HG02885 (cell line): ENCODE measurements around the gene PRUNE1.

Experiments used
- ATAC-seq: cut with Tn5 transposase; IDR thresholded peaks from one replicate; pipeline ENCODE4 v1.9.1; 2021; ENCODE audit warnings: mild to moderate bottlenecking; ENCODE audit not compliant: unreplicated experiment, poor library complexity

PRUNE1 gene

GRCh38 chr1:150976879-150977694 is 31.2 kb upstream of the PRUNE1 start:
- ATAC-seq: no peak

DNA sequence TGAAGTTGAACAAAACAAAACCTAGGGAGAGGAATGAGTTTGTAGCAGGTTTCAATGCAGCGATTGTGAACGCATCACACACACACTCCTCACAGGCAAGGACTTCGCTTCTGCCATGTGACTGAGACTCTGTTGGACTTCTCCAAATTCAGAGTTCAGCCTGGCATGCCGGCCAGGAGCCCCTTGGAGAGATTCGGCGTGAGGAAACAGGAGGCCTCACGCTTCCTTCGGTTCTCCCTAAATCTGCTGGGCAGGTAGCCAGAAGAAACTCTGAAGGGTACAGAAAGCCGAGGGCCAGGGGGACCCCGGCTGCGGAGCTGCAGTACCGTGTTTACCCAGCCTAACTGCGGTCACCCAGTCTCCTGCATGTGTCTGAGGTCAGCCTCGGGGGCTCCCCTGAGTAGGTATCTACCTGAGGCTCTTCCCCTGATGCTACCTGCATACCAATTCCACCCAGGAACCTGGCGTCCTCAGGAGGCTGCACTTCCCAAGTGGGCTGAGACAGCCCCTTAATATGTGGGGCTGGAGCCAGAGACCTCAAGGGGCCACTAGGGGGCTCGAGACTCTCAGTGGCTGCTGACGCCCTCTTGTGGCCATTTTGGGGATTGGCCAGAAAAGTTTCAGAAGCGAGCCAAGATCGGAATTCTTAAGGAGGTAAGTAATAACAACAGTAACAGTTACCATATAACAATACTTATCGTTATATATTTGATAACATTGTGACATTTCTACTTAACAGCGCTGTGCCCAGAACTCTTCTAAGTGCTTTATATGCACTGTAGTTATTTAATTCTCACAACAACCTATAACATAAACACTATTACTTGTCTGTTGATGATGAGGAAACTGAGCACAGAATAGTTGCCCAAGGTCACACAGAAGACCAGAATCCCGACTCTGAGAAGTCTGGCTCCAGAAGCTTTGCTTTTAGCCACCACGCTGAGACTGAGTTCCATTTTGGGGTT is 28.9 kb upstream of the PRUNE1 start:
- peak; percentile 45 for ATAC-seq

- ATAC-seq: no peak
Measured at GRCh38 chr1:150981177-150981804, 27.0 kb upstream of the PRUNE1 start.

DNA sequence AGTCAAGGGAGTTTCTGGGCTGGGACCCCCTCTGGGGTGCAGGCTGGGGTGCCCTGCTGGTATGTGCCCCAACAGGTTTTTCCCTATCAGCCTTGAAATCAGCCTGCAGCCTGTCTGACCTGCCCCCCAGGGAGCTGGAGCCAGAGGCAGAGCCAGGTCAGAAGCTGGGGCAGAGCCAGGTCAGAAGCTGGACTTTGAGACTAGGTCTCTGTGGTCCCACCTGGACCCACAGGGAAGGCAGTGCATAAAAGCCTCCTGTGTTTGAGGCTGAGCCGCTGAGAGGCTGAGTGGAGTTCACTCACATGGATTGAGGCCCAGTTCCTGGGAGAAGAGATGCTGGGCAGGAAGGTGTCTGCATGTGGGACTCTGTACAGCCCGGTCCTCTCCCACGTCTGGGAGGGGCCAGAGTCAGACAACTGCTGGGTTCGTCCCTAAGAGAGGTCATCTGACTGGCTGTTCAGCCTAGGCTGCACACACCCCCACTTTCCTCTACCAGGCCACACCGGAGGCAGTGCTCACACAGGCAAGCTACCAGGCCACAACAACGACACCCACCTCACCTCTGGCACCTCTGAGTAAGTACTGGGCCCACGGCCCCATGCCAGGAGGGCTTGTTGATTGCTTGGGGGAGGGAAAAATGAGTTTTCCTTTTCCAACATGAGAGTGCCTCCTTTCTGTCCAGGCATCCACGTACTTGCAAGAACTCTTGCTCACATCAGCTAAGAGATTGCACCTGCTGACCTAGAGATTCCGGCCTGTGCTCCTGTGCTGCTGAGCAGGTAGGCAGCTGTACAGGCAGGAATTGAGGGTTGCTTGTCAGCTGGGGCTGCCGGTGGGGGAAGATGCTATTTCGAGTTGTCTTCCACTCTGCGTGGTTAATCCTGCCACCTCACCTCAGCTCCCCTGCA is 26.2 kb upstream of the PRUNE1 start, which contains the start of gene ANXA9:
ANXA9 (plus strand) TSS at position 488 of the 908 bp plus-strand sequence. CDS start 814 bp downstream, outside the sequence.
- ATAC-seq: no peak

DNA sequence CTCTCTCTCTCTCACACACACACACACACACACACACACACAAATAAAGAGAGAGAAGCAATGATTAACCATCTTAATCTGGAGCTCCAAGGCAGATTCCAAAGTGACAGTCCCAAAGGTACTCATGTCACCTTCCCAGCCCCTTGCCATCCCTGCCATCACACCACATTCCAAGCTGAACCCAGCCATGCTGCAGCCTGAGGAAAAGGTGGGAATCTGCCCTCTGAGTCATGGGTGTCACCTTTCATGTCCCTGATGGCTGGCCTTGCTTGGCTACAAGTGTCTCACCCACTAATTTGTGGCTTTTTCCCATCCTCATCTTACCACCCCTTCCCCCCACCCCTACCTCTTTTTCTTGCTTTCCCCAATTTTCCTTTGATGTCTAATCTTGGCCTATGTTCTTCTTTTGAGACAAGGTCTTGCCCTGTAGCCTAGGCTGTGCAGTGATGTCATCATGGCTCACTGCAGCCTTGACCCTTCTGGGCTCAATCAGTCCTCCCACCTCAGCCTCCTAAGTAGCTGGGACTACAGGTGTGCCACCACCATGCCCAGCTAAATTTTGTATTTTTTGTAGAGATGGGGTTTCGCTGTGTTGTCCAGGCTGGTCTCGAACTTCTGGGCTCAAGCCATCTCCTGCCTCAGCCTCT is 22.9 kb upstream of the PRUNE1 start:
- no peak for ATAC-seq

DNA sequence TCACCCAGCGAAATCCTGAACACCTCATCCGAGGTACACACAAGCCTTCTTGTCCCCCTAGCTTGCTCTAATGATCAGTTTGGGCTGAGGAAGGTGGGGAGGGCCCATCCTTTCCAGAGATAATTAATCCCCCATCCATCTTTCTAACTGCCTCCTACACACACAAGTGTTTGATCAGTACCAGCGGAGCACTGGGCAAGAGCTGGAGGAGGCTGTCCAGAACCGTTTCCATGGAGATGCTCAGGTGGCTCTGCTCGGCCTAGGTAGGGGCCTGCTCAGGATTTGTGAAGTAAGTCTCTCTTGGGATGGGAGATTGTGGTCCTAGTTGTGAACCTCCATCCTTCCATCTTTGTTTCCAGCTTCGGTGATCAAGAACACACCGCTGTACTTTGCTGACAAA is 20.3 kb upstream of the PRUNE1 start:
- no peak for ATAC-seq

DNA sequence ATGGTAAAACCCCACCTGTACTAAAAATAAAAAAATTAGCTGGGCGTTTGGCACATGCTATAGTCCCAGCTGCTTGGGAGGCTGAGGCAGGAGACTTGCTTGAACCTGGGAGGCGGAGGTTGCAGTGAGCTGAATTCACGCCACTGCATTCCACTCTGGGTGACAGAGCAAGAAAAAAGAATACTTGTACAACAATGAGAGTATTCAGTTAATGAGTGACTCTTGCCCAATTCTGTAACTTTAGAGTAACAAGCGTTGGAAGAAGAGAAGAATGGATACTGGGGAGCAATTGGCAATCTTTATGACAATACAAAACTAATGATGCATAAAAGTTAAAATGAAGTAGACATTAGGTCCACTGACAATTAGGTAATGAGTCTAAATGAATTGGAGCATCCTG is 15.6 kb upstream of the PRUNE1 start:
- no peak for ATAC-seq

DNA sequence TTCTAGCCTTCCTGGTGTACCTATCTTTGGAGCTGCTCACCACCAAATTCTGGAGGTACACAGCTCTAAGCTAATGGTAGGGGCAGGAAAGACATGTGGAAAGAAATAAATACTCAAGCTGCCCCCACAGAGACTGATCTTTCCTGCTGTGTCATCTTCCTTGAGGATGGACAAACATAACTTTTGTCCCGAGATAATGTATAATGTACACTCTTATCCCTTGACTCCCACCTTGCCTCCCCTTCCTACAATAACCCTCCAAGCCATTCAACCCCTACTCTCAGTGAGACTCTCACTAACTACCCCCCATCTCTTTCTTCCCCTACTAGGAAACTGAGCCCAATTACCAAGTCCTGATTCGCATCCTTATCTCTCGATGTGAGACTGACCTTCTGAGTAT is 14.0 kb upstream of the PRUNE1 start:
- ATAC-seq: no peak

DNA sequence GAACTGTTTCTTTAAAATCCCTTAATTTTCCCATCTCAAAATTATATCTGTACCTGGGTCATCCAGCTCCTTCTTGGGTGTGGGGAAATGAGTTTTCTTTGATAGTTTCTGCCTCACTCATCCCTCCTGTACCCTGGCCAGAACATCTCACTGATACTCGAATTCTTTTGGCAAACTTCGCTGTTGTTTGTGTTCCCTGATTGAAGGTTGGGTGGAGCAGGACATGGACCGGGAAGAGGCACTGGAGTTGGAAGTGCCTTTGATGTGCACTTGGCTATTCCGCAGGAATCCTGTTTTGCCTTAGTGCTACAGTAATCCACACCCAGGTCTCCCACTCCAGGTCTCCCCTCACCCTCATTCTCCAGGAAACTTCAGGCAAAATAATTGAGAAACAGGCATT is 12.8 kb upstream of the PRUNE1 start:
- ATAC-seq: no peak

DNA sequence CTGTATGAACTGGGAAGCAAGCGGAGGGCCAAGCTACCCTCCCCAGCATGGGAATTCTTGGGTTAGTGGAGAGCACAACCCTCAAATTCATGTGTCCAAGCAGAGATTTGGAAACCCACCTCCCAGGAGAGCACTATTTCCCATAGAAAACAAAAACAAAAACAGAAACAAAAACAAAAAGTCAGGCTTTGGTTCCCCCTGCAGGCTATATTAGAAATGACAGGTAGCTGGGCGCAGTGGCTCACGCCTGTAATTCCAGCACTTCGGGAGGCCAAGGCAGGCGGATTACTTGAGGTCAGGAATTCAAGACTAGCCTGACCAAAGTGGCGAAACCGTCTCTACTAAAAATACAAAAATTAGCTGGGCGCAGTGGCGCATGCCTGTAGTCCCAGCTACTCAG is 12.4 kb upstream of the PRUNE1 start:
- ATAC-seq: no peak

DNA sequence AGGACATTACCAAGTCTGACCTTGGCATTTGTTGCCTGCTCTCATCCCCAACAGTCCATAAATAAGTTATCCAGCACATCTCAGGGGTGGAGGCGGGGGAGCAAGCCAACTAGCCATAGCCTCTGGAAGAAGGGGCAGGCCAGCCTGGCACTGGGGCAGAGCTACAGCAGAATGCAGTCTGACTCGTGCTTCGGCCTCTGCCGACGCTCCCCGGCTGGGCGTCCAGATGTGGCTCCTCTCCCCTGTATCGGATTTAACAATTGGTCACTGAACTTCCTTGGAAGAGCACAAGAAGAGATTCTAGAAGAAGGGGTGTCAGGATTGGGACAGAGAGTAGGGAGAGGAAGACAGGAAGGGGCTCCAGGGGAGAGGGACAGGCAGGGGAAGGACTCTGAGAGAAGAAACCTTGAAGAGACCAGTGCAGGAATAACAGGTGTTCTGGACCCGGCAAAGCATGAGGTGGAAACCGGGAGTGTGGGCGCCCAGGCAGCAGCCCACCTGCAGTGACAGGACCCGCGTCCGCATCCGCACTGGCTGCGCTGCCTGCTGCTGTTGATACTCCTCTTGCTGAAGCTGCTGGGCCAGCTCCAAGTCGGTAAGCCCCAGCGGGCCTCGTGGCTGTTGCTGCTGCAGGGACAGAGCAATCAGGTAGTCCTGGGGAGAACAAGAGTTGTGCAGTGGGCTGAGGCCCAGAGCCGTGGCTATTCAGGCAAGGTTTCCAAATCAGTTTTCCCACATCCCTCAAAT is 10.9 kb upstream of the PRUNE1 start:
- no peak for ATAC-seq

DNA sequence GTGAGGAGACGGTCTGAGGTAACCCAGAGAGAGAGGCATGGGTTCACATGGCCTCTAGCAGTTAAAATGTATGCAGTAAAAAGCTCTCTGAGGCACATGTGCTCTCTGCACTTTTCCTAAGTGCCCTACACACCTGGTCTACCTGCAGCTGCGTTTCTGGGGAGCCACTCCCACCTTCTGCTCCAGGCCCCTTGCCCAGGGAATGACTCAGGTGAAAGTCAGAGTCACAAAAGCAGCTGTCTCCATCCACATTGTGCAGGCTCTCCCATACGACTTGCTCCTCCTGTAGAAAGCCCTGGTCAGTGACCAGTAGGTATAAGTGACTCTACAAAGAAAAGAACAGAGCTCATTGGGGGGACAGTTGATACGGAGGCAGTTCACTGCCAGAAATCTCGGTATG is 10.3 kb upstream of the PRUNE1 start:
- ATAC-seq: no peak

DNA sequence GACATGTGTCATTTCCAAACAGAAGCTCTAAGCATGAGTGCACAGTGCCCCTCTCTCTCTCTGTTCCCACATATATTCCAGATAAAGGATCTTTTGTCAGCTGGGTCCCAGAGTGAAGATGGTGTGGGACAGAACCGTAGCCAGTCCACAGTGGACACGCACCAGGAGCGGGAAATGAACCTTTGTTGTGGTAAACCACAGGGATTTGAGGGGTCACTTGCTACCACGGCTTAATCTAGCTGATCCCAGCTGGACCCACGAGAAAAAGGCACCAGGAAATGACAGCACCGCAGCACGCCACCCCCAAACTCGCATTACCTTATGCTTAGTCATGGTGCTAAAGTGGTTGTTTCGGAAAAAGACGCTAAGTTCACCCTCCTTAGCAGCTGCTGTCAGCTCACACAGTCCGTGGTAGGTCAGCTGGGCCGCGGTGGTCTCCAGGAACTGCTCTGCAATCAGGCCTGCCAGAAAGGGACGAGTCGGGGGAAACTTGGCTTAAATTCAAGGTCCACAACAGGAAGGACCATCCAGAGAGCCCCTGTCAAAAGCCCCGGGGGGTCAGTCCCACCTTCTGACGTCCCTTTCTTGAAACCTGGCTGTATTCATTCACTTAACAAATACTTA is 9.1 kb upstream of the PRUNE1 start:
- ATAC-seq: no peak

DNA sequence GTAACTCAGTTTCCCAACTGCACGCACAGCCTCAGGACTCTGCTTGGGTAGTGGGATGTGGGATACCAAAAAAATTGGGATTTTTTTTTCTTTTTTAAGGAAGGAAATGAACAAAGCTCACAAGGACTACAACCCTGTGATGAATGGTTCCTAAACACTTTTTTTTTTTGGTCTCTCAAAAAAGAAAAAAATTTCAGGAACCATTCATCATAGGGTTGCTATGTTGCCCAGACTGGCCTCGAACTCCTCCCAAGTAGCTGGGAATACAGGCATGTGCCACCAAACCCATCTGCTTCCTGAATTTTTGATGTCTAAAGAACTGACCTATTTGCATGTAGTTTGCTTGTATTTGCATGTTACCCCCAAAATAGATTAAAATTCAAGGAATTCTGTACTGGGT is 8.3 kb upstream of the PRUNE1 start:
- no peak for ATAC-seq

GRCh38 chr1:151000408-151000807 is 7.8 kb upstream of the PRUNE1 start:
- no peak for ATAC-seq

DNA sequence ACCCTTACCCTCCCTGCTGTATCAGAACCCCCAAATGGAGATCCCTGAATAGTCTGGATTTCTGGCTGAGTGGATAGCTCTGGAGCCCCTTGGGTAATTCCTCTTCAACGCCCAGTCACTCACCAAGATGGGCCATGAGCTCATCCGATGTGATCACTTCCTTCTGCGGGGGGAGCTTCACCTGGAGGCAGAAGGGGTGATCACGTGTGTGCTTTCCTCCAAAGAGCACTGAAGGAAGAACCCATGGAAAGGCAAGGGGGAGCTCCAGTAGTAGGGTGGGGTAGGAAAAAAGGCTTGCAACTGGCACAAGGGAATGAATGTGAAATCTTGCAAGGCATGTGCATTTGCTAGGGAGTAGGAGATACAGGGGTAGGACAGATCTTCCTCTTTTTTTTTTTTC is 6.6 kb upstream of the PRUNE1 start:
- no peak for ATAC-seq

DNA sequence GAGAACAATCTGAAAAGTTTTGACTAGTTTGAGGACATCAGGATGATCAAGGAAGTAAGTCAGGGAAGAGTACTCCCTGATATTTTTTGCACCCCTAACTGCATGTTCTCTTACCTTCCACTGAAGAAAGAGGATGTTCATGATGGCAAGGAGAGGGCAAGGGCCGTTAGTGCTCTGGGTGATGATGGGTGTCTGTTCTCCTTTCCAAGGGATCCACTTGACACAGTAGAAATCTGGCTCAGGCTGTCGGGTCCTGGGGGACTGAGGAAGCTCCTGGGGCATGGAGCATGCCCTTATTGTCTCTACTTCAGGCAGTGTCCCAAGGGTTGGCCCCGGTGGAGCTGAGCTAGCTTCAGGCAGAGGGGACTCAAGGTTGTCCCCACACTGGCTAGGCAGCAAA is 6.2 kb upstream of the PRUNE1 start:
- ATAC-seq: no peak

DNA sequence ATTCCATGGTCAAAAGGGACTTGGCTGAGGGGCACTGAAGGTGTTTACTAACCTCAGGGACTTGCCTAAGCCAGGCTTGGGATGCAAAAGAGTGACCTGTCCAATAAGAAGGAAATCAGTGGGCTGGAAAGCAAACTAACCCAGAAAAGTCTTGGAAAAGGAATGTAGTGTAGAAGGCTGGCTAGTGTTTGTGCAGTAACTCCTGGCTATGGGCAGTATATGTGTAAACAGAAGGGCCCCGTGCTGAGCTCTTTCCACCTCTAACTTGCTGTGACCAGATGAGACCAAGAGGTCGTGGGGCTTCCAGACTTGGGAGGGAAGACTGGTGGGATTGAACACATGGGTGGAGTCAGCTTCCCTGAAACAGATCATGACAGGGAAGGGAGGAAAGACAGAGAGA is 5.6 kb upstream of the PRUNE1 start:
- no peak for ATAC-seq
